Stimulated activated naive CD8-positive, alpha-beta T cell treated with anti-CD3 and anti-CD28 coated beads, Interleukin-15, Interleukin-2, amounts not matched to agents 100 U/mL and 50 U/mL, for 24 hours (primary cell): Measurements from ENCODE around the gene SYNDIG1.

Experiments
- ATAC-seq: fragments of 150-1000 bp; cut with Tn5 transposase; one replicate; pipeline ENCODE4 v1.10.0; 2021
- DNase-seq: peaks from one replicate; pipeline ENCODE4 v3.0.0; 2021

Gene SYNDIG1

GRCh38 chr20:24473435-24474223 is 4.2 kb downstream of the SYNDIG1 start:
- no peak for ATAC-seq
- DNase-seq: no peak

GRCh38 chr20:24477831-24478547 is 8.6 kb downstream of the SYNDIG1 start:
- ATAC-seq (no peak), DNase-seq (no peak)

- ATAC-seq (no peak), DNase-seq (no peak)
Measured at GRCh38 chr20:24478584-24478983, 9.2 kb downstream of the SYNDIG1 start.

GRCh38 chr20:24479106-24479505 is 9.7 kb downstream of the SYNDIG1 start:
- ATAC-seq (no peak), DNase-seq (no peak)

GRCh38 chr20:24479595-24479994 is 10.2 kb downstream of the SYNDIG1 start:
- DNase-seq: no peak
- ATAC-seq: no peak

GRCh38 chr20:24480509-24480908 is 11.1 kb downstream of the SYNDIG1 start:
- no peak for DNase-seq
- ATAC-seq: no peak

GRCh38 chr20:24481173-24481572 is 11.7 kb downstream of the SYNDIG1 start:
- DNase-seq (no peak), ATAC-seq (no peak)

- no peak for ATAC-seq
- no peak for DNase-seq
Measured at GRCh38 chr20:24483435-24484080, 14.1 kb downstream of the SYNDIG1 start.

- DNase-seq (no peak), ATAC-seq (no peak)
Measured at GRCh38 chr20:24484081-24484450, 14.6 kb downstream of the SYNDIG1 start.

- ATAC-seq (no peak), DNase-seq (no peak)
Measured at GRCh38 chr20:24485981-24486380, 16.6 kb downstream of the SYNDIG1 start.

- ATAC-seq: no peak
- DNase-seq: no peak
Measured at GRCh38 chr20:24487240-24487639, 17.8 kb downstream of the SYNDIG1 start.

GRCh38 chr20:24487648-24488047 is 18.2 kb downstream of the SYNDIG1 start:
- no peak for ATAC-seq
- no peak for DNase-seq

- ATAC-seq (no peak), DNase-seq (no peak)
Measured at GRCh38 chr20:24488064-24488799, 18.8 kb downstream of the SYNDIG1 start.

- no peak for ATAC-seq
- DNase-seq: no peak
Measured at GRCh38 chr20:24488800-24489175, 19.4 kb downstream of the SYNDIG1 start.

GRCh38 chr20:24489193-24489592 is 19.8 kb downstream of the SYNDIG1 start:
- ATAC-seq: no peak

GRCh38 chr20:24489631-24490260 is 20.3 kb downstream of the SYNDIG1 start:
- no peak for ATAC-seq
- DNase-seq: no peak

More at GRCh38 chr20:24489193-24489592, 19.8 kb downstream of the SYNDIG1 start:
- DNase-seq: no peak

GRCh38 chr20:24490598-24490997 is 21.2 kb downstream of the SYNDIG1 start:
- DNase-seq: no peak
- ATAC-seq: no peak

GRCh38 chr20:24491041-24491756 is 21.8 kb downstream of the SYNDIG1 start:
- DNase-seq: no peak
- no peak for ATAC-seq

GRCh38 chr20:24492031-24492607 is 22.7 kb downstream of the SYNDIG1 start:
- ATAC-seq: no peak
- DNase-seq: no peak

GRCh38 chr20:24492698-24493097 is 23.3 kb downstream of the SYNDIG1 start:
- ATAC-seq: no peak
- DNase-seq: no peak

- DNase-seq (no peak), ATAC-seq (no peak)
Measured at GRCh38 chr20:24493181-24493580, 23.8 kb downstream of the SYNDIG1 start.
